HL-60 (cell line): ENCODE results near the gene CTXN1.
"Not testable (repeated sequence)": the region's sequence is repeated elsewhere in the genome, so short reads cannot be mapped to it uniquely, and the experiment has no call there.

ENCODE experiments used
- DNase-seq, 2 experiments: peaks; one replicate each; pipeline ENCODE4 v3.0.0-alpha.2; 2010 to 2020; ENCODE audit warnings: low read depth in 1 of 2, low spot score in 1 of 2
- H3K27ac ChIP-seq: fragments of 250-450 bp; sonication (Bioruptor Pico); replicated peaks from 2 replicates; pipeline ENCODE4 v1.5.1; 2020; ENCODE audit warnings: mild to moderate bottlenecking, moderate library complexity
- H3K27me3 ChIP-seq: fragments of 250-450 bp; sonication (Bioruptor Pico); 2 replicates; pipeline ENCODE4 v1.5.1; 2021; ENCODE audit warnings: mild to moderate bottlenecking, moderate library complexity; ENCODE audit not compliant: insufficient read depth, poor library complexity, severe bottlenecking
- H3K4me3 ChIP-seq: replicated peaks from 2 replicates; pipeline ENCODE4 v1.5.1; 2011; ENCODE audit warnings: mild to moderate bottlenecking, control low read depth, low read length; ENCODE audit not compliant: insufficient read depth
- CTCF ChIP-seq: IDR thresholded peaks from one replicate; pipeline ENCODE4 v1.5.1; 2011; ENCODE audit warnings: low read length, control low read depth, inconsistent platforms; ENCODE audit not compliant: insufficient read depth
- GABPA ChIP-seq: IDR thresholded peaks from 2 replicates; pipeline ENCODE4 v1.6.1; 2012; ENCODE audit warnings: low read depth
- POLR2AphosphoS5 ChIP-seq: IDR thresholded peaks from 2 replicates; pipeline ENCODE4 v1.6.1; 2012; ENCODE audit warnings: low read depth
- REST ChIP-seq: IDR thresholded peaks from 2 replicates; pipeline ENCODE4 v1.6.1; 2012; ENCODE audit warnings: low read depth; ENCODE audit not compliant: insufficient replicate concordance
- SPI1 ChIP-seq: IDR thresholded peaks from 2 replicates; pipeline ENCODE4 v1.6.1; 2012; ENCODE audit warnings: low read depth, mild to moderate bottlenecking, borderline replicate concordance

CTXN1 gene

GRCh38 chr19:7961920-7962626 is 36.1 kb upstream of the CTXN1 start:
- Histone ChIP-seq H3K4me3 (no peak overlapping the region), H3K27me3 (no peaks in the 10 kb centered on the region), H3K27ac (peak overlapping the region; percentile 1)
- peak in 1 of 2 experiments; percentile 74 for DNase-seq
- no peak for TF ChIP-seq CTCF
- TF ChIP-seq GABPA = no peak
- TF ChIP-seq REST = no peak
- no peak for TF ChIP-seq POLR2AphosphoS5
- no peak for TF ChIP-seq SPI1

GRCh38 chr19:7961082-7961481 is 35.1 kb upstream of the CTXN1 start:
- peak overlapping the region; percentile 65 for H3K27ac ChIP-seq
- H3K4me3 ChIP-seq = not testable (repeated sequence)

GRCh38 chr19:7959211-7959610 is 33.3 kb upstream of the CTXN1 start:
- peak in 1 of 2 experiments; percentile 82 for DNase-seq
- Histone ChIP-seq H3K27me3 (no peaks in the 10 kb centered on the region), H3K27ac (peak overlapping the region; percentile 65), H3K4me3 (no peak overlapping the region)
- TF ChIP-seq POLR2AphosphoS5 = no peak
- TF ChIP-seq SPI1 = no peak
- no peak for TF ChIP-seq GABPA
- TF ChIP-seq CTCF = no peak
- no peak for TF ChIP-seq REST

More at GRCh38 chr19:7961082-7961481, 35.1 kb upstream of the CTXN1 start:
- H3K27me3 ChIP-seq, DNase-seq: not testable (repeated sequence)

- no peak for DNase-seq
- no peak for TF ChIP-seq REST
- no peak for TF ChIP-seq POLR2AphosphoS5
- no peak for TF ChIP-seq SPI1
- no peak for TF ChIP-seq CTCF
- no peak for TF ChIP-seq GABPA
- no peaks in the 10 kb centered on the region for H3K27me3 ChIP-seq
- no peak overlapping the region for H3K27ac ChIP-seq
- no peak overlapping the region for H3K4me3 ChIP-seq
These were observed 29.8 kb upstream of the CTXN1 start for GRCh38 chr19:7955696-7956095.
